ENCODE measurements around the gene ALCAM.

The ALCAM gene

DNA sequence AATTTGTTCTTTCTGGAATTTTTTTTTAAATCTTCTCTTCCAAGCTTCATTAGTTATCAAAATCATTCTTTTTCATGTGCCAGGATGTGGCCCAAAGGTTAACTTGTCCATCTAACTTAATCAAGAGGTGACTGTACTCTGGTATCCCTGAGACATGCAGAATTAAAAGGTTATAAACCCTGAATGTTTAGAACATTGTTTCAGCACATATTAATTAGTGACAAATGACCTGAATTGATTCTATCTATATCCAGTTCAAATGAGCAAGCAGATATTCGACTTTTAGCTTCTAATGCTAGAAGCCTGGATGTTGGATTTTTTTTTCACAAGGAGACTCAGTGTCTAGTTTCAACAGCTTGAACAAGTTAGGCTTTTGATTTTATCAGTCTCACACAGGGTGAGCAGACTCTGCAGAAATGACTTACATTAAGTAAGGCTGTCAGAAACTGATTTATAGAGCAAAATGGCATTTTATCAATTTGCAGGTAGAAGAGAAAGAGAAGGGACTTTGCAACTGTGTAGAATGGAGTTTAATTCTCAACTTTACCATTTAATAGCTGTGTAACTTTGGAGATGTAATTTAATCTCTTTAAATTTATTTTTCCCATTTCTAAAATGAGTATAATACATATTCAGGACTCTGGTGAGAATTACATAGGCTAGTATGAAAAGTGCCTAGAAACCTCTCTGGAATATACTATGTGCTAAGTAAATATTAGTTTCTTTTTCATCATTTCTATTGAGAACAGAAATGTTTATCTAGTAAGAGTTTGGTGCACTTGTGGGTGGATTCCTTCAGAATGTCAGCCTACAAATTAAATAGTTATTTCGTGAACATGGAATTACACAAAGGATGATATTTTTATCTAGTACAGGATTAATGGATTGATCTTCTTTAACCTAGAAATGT lies 100.0 kb downstream of the ALCAM start:
- in situ Hi-C loops (cut with MboI; ENCODE audit: low sequenced_read_pairs): no loop called here

GRCh38 chr3:105470851-105471250 lies 104.1 kb downstream of the ALCAM start:
- in situ Hi-C loops (cut with MboI; ENCODE audit: low sequenced_read_pairs): no loop called here

GRCh38 chr3:105473521-105474223 lies 107.0 kb downstream of the ALCAM start:
- in situ Hi-C loops (cut with MboI; ENCODE audit: low sequenced_read_pairs): no loop called here

DNA sequence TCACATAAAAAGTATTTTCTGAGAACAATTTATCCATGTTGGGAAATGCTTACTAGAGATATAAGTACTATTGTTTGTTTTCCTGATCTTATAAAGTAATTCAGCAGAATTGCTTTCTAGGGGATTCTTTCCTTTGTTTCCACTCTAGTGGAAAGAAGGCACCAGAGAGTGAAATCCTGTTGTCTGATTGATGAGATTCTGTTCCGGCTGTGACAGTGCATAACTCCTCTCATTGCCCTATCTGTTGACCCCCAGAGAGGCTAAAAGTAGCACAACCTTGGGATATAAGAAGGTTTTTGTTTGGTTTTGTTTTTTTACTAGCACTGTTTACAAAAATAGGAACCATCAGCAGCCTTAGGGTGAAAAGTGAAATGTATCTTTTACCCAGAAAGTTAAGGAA lies 114.1 kb downstream of the ALCAM start:
- in situ Hi-C loops (cut with MboI; ENCODE audit: low sequenced_read_pairs): no loop called here

DNA sequence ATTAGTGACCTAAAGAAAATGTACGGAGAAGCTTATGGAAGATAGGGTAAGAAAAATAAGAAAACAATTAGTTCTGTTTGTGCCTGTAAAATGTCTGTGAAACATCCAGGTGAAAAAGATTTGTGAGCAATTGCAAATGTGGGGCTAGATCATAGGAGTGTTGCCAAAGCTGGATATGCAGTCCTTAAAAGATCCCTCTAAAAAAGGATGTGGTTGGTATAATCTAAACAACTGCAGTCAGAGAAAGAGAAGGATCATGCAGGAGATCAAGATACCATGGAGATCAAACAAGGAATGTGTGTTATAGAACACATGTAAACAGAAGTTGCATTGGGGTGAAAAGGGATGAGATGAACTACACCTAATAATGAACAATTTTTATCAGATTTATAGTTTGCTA lies 116.8 kb downstream of the ALCAM start:
- in situ Hi-C loops (cut with MboI; ENCODE audit: low sequenced_read_pairs): no loop called here

GRCh38 chr3:105490045-105490444 lies 123.3 kb downstream of the ALCAM start:
- in situ Hi-C loops (cut with MboI; ENCODE audit: low sequenced_read_pairs): no loop called here

DNA sequence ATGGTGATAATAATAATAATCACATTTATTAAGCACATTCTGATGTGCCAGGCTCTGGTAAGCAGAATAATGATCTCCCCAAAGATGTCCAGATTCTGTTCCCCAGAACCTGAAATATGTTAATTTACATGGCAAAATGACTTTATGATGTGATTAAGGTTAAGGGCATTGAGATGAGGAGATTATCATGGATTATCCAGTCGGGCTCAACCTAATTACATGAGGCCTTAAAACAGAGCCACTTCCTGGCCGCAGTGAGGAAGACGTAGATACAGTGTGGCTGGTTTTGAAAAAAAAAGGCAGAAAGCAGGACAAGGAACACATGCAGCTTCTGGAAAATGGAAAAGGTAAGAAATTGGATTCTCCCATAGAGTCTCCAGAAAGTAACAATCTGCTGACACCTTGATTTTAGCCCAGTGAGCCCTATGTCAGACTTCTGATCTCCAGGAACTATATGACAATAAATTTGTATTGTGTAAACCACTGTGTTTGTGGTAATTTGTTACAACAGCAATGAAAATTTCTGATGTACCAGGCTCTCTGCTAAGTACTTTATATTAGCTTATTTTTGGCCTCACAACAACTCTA lies 126.7 kb downstream of the ALCAM start:
- in situ Hi-C loops (cut with MboI; ENCODE audit: low sequenced_read_pairs): no loop called here

DNA sequence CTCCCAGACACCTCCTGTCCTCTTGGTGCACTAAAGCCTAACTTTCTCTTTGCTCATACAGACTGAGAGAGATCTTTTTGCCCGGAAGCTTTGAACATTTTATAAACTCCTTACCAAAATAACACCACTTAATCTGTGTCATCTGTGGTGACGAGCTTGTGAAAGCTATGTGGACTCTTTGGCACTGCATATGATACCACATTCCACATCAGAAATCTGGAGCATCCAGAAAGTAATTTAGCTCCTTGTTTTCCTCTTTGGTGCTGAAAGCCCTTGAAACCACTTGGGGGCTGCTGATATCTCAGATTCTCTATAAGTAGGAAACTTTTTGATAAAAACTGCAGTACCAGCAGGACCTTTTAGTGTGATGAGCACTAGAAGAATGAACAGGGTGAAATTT lies 128.3 kb downstream of the ALCAM start:
- in situ Hi-C loops (cut with MboI; ENCODE audit: low sequenced_read_pairs): no loop called here

- in situ Hi-C loops (cut with MboI; ENCODE audit: low sequenced_read_pairs): no loop called here
Measured at GRCh38 chr3:105496343-105496742, 129.6 kb downstream of the ALCAM start.

DNA sequence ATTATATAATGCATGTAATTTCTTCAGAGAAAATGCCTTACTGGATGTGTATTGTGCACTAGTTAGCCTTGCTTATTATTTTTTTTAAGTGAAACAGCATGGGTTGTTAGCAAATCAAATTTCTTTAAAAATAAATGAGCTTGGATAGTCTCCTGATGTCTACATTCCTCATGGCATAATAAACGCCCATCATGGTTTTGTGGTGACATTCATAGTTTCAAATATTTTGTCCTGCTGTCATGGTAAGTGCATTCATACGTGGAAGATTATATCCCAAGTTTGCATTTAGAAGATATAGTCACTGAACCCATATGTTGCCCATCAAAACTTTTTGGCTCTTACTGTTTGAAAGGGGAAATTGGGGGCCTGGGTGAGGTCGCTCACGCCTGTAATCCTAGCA lies 130.7 kb downstream of the ALCAM start:
- in situ Hi-C loops (cut with MboI; ENCODE audit: low sequenced_read_pairs): no loop called here

DNA sequence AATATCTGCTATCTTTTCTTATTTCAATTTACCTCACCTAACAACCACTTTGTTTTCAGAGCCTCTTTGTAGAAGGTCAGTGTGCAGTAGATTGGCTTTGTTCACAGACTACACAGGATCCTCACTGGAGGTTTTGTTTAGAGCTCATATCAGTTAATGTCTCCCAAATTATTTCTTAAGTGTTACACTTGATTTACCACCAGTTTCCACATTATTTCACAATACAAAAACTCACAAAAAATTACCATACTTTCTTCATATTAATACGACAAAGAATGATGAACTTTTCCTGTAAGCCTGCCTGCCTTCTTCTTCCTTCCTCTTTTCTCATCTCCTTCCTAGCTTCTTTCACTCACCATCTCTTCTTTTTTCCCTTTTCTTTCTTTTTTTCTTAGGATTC lies 133.3 kb downstream of the ALCAM start:
- in situ Hi-C loops (cut with MboI; ENCODE audit: low sequenced_read_pairs): no loop called here

DNA sequence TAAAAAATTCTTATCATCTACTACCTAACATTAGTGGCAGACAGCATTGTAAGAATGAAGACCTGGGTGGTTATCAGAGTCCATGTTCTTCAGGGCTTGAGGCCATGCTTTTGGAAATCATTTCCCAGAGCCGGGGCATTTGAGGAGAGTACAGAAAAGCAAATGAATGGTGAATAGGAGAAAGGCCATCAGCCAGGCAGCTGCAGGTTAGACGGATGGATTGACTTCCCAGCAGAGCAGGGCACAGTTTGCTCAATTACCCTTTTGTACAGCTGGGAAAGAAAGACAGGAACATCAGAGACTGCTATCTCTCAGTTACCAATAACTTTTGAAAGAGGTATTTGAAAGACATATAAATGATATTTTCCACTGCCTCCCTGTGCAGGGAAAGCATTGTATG lies 135.6 kb downstream of the ALCAM start:
- in situ Hi-C loops (cut with MboI; ENCODE audit: low sequenced_read_pairs): no loop called here

- in situ Hi-C loops (cut with MboI; ENCODE audit: low sequenced_read_pairs): no loop called here
Measured at GRCh38 chr3:105503191-105503593, 136.5 kb downstream of the ALCAM start.

DNA sequence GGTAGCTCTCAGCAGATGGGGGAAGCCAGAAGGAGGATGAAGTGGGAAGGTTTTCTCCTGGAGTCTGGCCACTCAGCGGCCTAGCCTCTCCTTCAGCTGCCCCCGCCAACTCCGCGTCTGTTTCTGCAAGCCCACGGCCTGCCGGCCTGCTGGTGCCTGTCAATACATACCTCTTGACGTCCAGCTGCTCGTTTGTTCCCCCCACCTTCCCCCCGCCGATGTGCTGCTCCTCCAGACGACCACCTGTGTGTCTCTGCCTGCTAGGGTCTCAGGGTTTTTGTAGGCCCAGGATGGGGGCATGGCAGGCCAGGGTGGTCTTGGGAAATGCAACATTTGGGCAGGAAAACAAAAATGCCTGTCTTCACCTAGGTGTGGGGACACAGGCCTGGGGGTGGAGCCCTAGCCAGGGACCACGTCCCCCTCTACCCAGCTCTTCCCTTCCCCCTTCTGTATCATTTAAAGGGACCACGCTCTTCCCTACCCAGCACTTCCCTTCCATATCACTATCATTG lies 137.8 kb downstream of the ALCAM start:
- in situ Hi-C loops (cut with MboI; ENCODE audit: low sequenced_read_pairs): no loop called here

- in situ Hi-C loops (cut with MboI; ENCODE audit: low sequenced_read_pairs): no loop called here
Measured at GRCh38 chr3:105505170-105505569, 138.5 kb downstream of the ALCAM start.

GRCh38 chr3:105511031-105511430 lies 144.3 kb downstream of the ALCAM start:
- in situ Hi-C loops (cut with MboI; ENCODE audit: low sequenced_read_pairs): no loop called here

GRCh38 chr3:105512061-105512460 lies 145.4 kb downstream of the ALCAM start:
- in situ Hi-C loops (cut with MboI; ENCODE audit: low sequenced_read_pairs): no loop called here

- in situ Hi-C loops (cut with MboI; ENCODE audit: low sequenced_read_pairs): no loop called here
Measured at GRCh38 chr3:105513042-105513441, 146.3 kb downstream of the ALCAM start.

- in situ Hi-C loops (cut with MboI; ENCODE audit: low sequenced_read_pairs): no loop called here
Measured at GRCh38 chr3:105513886-105514285, 147.2 kb downstream of the ALCAM start.

GRCh38 chr3:105515372-105515771 lies 148.7 kb downstream of the ALCAM start:
- in situ Hi-C loops (cut with MboI; ENCODE audit: low sequenced_read_pairs): no loop called here

GRCh38 chr3:105516972-105517371 lies 150.3 kb downstream of the ALCAM start:
- in situ Hi-C loops (cut with MboI; ENCODE audit: low sequenced_read_pairs): no loop called here

DNA sequence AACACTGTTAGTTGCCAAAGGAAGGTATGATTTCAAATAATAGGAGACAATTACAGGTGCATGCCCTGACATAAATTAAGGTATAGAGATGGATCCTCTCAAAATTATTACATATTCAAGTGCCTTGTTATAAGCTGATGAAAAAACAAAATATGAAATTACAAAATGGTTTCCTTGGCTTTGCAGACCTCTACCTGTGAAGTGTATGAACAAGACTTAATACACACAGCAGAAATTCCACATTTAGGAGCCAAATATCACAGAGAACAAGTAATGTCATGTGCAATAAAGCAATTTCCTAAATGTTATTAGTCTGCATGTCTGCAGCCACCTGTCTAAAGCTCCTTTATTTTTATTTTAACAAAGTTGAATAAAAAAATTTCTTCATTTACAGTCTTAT lies 151.5 kb downstream of the ALCAM start:
- in situ Hi-C loops (cut with MboI; ENCODE audit: low sequenced_read_pairs): no loop called here
